Stimulated activated CD4-positive, alpha-beta T cell treated with anti-CD3 and anti-CD28 coated beads, Interleukin-2, amount 100 ng/mL, for 4 hours (primary cell): ENCODE data around the gene MXD3.
"Not testable (repeated sequence)": the region's sequence is repeated elsewhere in the genome, so short reads cannot be mapped to it uniquely, and the experiment has no call there.

Experiments used
- DNase-seq: peaks from one replicate; pipeline ENCODE4 v3.0.0-alpha.2; 2020; ENCODE audit warnings: low read depth

The MXD3 gene

DNA sequence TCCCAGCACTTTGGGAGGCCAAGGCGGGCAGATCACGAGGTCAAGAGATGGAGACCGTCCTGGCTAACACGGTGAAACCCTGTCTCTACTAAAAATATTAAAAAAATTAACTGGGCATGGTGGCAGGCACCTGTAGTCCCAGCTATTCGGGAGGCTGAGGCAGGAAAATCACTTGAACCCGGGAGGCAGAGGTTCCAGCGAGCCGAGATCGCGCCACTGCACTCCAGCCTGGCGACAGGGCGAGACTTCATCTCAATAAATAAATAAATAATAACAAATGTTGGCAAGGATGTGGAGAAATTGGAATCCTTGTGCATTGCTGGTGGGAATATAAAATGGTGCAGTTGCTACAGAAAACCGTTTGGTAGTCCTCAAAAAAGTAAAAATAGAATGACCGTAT lies 31.3 kb upstream of the MXD3 start:
- not testable (repeated sequence) for DNase-seq

DNA sequence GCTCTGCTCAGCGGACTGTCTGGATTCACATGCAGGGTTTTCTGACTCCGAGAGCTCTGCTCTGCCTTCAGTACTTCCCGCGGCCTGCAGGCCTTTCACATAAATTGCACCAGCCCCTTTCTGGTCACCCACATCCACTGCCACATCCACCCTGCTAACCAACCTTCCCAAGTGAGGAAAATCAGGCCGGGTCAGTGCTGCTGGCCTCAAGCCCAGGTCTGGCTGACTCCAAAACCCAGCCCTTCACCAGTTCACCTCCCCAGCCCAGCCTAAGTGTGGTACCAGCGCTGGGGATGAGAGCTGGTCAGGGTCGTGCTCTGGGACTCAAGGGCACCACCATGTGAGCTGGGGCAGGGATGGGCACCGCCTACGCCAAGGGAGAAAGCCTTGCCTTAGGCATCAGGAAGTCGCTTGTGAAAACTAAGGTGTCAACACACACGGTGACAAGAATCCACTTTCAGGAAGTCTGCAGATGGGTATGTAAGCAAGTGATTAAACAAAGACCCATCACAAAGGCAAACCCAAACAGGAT lies 27.5 kb upstream of the MXD3 start:
- no peak for DNase-seq

DNA sequence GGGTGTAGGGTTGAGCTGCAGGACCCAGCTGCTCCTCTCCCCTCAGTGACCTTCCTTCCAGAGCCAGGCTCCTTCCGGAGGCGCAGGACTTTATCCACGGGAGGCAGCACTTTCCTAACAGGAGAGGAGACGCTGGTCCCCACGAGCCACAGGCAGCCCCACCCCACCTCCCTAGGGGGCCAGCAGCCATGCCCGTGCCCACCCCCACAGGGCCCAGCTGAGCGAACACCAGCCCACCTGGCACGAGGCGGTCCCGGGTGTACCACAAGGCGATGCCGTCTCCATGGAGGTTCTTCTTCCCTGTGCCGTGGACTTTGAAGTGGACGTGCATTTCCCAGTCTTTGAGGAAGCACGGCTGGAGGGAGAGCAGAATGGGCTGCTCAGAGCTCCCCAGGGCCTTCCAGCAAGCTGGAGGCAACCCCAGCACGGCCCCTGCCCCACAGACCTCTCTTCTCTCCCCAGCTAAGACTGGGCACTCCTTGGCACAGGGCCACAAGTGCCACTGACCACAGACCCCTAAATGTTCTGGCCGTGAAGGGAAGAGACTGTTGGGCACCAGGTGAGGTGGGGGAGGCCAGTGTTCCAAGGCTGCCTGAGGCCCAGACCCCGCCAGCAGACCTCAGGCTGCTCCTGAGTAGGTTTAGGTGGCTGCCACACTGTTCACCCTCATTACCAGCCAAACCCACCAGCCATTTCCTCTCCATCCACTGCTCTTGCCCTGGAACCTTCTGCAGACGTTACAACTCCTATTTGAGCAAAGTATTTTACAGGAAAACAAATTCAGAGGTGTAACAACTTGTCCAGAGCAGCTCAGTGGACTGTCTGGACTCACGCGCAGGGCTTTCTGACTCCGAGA lies 26.8 kb upstream of the MXD3 start:
- DNase-seq, result no peak

DNA sequence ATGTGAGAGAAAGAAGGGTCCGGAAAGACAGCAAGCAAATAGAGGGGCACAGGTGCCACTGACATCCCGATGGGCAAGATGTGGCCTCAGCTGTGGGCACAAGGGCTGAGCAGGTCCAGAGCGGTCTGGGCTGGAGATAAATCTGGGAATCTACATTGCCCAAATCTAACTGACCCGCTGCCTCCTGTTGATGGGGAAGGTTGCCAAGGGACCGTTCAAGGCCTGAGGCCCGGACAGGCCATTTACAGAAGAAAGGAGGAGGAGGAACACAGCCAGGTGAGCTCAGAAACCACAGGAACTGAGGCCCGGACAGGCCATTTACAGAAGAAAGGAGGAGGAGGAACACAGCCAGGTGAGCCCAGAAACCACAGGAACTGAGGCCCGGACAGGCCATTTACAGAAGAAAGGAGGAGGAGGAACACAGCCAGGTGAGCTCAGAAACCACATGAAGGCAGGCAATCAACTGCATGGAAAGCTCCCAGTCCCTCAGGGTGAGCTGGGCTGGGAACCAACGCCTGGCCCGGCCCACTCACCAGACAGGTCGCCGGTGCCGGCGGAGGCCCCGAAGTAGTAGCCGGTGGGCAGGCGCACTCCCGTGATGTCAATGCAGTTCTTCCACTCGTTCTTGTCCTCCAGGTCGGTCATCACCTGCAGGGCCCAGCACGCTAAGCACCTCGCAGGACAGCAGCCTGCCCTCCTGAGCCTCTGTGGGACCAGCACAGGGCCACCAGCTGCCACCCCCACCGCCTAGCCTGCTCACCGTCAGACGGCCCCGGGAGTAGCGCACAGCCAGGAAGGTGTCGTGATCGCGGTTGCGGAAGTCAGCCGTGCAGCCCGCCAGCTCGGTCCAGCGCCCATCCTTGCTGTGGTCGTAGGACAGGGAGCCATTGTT lies 25.2 kb upstream of the MXD3 start:
- DNase-seq, result no peak

DNA sequence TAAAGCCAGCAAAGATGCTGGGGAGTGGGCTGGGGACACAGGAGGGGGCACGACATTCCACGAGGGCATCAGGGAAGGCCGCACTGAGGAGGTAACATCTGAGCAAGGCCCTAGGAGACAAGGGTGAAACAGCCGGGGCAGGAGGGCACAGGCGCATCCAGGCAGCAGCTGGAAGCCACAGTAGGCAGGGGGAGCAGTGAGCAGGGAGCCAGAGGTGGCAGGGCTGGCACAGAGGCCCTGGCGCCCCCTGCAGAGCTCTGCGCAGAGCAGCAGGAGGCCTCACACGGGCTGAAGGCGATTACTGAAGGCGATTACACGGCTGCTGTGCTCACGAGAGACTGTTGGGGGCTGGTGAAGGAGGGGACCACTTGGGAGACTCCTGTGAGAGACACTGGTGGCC lies 24.4 kb upstream of the MXD3 start:
- no peak for DNase-seq

DNA sequence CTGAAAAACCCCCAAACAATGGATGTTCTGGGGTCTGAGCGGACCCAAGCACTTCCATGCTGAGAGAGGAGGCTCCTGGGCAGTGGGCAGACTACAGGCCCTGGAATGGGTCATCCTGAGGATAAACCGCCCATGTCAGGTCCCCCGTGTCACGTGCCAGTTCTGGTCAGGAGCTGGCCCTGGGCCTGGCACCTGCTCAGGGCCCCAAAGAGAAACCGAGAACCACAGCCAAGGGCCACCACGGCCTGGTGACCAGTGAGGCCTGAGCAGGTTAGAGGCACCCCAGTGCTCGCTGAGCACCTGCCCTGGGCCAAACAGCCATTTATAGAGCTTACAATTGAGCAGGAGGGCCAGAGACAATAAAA lies 24.0 kb upstream of the MXD3 start:
- no peak for DNase-seq

DNA sequence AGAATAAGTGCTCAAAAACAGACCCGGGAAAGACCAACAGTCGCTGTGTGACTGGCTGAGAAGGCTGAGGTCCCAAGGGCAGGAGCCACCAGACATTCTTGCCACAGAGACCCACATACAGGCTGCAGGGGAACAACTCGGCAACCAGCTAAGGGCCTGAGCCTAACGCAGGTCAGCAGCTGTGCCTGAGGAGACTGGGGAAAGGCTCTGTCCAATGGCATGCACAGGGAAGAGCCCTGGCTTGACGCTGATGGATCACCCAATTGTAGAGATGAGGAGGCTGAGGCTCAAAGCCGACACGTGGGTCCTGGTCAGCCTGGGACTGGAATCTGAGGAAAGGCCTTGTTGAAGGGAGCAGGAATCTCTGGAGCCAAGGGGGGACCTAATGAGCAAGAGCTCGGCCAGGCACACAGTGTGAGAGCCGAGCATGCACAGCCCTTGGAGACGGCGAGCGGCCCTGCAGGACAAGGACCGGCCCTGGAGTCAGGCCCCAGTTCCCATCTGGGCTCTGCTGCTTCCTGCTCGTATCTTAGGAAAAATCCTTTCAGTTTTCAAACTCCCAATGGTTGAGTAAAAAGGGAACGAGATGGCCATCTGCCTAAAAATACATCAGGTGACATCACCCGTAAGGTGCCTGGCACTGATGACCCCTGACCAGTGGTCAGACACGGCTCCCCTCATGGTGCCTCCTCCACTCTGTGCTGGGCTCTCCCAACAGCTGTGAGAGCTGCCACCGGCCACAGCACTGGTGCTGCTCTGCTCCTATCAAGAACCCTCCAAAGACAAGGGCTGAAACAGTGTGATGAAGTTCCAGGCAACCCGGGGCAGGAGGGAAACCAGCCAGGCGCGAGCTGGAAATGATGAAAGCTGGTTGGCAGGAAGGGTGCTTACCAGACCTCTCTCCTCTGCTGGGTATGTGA lies 23.3 kb upstream of the MXD3 start:
- DNase-seq, result no peak

DNA sequence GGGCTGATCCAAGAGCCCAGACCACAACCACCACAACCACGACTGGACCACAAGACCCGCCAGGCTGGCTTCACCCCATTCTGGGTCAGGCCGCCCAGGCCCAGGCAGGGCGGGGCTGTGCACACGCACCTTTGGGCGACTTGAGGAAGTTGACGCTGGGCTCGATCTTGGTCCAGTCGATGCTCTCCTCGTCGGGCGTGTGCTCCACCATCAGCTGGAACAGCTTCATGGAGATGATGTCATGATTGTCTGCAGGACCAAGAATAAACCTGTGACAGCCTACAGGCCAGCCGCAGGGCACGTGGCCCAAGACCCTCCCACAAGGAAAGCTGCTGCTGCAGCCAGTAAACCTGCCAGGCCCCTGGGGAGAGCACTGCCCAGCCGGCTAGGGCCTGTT lies 22.5 kb upstream of the MXD3 start:
- no peak for DNase-seq

DNA sequence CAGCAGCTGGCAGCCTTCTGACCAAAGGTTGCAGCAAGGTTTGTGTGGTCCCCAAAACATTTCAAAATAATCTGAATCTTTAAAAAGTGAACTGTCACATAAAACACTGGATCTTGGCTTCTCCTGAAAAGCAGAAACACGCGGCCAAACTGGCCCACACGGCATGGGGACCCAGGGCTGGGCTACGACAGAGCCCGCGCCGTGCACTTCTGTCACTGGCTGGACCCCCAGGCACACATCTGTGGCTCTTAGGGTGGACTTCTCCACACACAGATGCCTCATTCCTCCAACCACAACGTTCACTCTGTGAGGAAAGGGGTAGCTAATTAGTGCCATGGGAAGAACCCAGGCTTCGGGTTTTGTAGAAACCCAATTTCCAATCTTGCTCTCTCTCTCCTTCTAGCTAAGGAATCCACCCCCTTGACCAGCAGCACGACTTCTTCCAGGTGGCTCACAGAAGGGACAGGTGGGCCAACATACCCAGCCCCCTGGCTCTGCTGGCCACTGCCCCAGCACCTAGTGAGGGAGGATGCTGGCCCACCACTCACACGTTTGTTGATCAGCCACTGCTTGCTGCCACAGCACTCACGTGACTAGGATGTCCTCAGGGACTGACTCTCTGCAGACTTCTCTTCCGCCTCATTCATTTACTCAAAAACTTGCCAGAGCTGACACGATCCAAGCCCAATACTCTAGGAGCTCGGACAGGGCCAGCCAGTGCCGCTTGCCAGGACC lies 21.9 kb upstream of the MXD3 start:
- DNase-seq, result no peak

DNA sequence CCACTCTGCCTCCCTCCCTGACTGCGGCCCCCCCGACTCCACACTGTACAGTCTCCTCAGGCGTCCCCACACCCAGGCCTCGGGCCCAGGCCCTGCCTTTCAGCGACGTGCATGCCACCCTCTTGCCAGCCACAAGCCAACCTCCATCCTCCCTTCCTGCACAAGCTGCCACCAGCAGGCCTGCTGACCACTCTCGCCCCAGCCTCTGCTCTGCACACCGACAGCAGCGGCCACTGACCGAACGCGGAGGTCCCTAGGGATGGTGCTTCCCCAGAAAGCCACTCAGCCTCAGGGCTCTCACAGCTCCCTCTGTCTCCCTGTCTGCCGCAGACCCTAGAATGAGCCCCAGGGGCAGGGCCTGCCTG lies 21.2 kb upstream of the MXD3 start:
- no peak for DNase-seq

DNA sequence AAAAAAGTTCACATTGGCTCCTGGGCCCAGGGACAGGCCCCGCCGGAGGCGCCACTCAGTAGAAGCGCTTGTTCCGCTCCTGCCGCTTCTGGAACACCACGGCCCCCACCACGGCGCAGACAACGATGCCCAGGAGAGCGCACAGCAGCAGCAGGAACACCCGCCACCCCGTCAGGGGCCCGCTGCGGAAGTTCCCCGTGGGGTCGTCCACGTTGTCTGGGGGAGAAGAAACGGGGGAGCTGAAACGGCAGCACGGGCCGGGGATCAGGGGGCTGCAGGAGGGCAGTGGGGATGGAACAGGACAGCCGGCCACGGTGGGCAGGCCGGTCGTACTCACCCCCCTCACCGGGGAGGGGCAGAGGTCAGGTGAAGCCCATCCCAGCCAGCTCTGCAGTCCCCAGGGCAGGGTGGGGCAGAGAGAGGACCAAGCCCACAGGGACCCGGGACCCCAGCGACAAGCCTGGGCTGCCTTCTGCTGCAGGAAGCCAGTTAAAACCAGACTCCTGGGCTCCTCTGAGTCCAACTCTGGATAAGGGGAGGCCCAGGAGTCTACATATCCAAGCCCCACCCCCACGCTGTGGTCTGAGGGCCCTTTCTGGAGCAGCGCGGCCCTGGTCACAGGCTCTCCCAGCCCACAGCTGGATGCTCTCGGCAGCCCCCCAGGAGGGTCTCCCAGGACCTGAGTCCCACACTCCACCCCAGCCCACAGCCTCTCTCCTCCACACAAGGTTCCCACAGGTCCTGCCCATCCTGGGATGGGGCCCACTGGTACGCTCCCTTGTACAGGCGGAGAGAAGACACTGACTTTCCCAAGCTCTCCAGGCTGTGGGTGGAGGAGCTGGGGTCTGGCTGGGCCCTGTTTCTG lies 20.6 kb upstream of the MXD3 start:
- no peak for DNase-seq

DNA sequence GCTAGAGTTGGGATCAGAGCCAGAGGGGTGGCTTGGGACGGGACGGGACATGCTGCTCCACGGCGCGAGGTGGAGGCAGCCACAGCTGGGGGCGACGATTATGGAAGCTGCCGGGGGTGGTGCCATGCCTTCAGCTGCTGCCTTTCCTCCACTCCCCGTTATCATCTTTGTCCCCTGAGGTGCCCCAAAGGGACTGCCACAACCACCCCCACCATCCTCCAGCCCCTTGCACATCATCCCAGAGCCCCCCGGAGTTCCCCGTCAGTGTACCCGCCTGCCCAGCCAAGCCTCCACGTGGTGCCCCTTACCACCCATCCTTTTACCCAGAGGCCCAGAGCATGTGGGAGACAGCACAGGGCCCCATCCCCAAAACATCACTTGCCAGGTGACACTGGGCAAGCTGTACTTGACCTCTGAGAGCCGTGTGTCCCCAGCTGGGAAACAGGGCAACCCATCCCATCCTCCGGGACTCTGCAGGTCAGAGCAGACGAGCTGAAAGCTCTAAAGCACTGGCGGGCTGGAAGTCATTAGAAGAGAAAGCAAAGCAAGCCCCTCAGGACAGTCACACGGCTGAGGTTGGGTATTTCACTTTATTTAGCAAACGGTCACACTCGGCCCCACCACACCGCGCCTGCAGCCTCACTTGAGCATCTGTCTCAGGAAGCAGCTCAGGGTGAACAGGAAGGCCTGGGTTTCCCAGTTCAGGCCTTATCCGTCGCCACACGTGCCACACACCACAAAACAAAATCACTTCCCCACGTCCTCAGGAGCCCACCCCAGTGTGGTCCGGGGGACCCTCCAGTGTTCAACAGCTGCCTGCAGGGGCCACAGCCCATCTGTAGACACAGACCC lies 19.5 kb upstream of the MXD3 start:
- no peak for DNase-seq

DNA sequence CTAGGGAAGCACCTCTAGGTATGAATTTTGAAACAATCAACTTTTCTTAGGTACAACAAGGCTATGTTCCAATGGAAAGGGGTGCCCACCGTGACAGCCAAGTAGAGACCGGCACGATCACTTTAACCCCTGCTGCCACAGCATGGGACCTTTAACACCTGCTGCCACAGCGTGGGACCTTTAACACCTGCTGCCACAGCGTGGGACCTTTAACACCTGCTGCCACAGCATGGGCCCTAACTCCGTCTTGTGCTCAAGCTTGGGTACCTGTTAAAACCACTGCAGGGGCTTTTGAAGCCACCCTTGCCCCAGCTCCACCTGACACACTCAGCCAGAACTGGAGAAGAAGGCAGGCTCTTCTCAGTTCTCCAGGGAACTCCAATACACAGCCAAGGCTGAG lies 18.2 kb upstream of the MXD3 start:
- no peak for DNase-seq

DNA sequence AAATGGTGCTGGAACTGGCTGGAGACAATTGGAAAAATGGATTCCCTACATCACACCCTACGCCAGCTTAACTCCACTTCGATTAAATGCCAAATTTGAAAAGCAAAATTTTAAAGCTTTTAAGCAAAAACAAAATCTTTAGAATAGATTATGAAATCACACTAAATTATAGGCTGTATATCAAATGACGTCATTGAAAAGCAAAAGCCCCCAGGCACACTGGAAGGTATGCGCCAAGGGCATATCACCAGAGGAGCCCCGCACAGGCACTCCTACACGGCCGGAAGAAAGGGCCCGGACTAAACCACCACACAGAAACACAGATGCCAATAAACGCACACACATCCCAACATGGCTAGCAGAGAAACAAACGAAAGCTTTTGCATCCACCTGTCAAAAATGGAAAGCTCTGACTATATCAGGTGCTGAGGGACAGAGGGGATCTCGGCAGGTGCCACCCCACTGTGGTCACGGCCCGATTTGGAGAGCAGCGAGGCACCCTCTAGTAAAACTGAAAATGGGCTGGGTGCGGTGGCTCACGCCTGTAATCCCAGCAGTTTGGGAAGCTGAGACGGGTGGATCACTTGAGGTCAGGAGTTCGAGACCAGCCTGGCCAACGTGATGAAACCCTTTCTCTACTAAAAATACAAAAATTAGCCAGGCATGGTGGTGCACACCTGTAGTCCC lies 17.0 kb upstream of the MXD3 start:
- DNase-seq, result no peak

DNA sequence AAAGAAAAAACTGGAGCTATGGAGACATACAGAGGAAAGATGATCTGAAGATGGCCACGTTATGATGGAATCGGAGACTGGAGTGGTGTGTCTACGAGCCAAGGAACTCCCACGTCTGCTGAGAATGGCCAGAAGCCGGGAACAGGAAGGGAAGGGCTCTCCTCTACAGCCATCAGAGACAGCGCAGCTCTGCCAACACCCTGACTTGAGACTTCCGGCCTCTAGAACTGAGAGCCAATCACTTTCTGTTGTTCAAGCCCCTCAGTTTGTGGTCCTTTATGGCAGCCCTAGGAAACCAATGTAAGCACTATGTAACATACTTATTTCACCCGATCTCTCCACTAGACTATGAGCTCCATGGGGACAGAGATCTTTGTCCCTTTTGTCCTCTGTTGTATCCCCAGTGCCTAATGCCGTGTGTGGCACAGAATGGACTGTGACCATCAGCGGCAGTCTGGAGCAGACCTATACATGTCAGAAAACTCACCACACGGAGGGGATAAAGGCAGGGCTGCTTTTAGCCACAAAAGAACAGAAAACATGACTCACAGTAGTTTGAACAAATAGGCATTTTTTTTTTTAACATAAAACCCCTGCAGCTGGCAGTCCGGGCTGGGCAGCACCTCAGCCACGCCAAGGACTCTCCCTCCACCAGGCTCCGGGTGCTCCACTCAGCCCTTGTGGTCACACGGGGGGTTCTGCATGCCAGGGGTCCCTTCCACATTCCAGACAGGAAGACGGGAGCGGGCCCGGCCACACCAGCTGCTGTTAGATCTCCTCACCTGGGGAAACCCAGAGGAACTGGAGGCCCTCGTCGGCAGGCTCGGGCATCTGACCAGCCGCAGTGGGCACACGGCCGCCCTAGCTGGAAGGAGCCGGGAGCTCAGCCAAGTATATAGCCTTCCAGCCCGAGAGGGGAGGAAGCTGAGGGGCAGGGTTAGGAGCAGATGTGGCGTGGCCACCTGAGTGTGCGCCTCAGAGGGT lies 16.1 kb upstream of the MXD3 start:
- DNase-seq, result no peak

DNA sequence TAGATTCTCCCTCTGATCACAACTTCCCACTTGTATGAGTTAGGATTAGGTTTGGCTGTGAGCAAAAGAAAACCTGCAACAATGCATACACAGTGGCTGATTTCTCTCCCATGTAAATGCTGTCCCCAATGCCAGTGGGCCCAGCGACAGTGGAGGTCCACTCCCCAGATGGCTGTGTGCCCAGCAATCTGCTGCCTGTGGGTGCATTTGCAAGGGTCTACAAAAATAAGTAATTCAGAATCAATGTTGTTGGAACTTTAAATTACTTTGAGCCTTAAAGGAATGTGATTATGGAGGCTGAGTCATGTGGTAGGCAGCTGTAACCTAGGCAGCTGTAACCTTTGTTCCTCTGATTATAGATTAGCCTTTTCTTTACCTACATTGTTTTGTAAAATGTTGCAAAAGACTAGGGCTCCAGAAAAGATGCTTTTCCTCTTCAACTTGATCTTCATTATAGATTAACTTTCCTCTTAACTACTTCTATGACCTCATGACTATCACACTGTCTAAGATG lies 14.2 kb upstream of the MXD3 start:
- DNase-seq, result no peak

DNA sequence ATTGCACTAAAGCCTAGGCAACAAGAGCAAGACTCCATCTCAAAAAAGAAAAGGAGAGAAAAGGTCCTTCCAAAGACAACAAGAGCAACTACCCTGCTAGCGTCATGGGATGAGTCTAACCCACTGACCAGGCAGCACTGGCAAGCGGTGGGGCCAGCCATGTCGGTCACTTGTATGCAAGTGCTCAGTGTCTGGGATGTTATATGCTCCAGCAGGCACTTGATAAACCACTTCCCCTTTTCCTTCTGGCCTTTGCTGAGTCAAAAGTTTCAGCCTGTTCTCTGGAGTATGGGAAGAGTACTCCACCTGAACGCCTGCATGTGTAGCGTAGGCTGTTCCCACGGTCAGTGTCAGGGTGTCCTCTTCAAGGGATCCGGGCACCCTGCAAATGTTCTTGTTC lies 9.2 kb upstream of the MXD3 start:
- no peak for DNase-seq
